ENCODE data around the gene PLD1.

The PLD1 gene

GRCh38 chr3:171557173-171557572, 253.1 kb downstream of the PLD1 start:
- TF ChIP-seq, protein P1, sequence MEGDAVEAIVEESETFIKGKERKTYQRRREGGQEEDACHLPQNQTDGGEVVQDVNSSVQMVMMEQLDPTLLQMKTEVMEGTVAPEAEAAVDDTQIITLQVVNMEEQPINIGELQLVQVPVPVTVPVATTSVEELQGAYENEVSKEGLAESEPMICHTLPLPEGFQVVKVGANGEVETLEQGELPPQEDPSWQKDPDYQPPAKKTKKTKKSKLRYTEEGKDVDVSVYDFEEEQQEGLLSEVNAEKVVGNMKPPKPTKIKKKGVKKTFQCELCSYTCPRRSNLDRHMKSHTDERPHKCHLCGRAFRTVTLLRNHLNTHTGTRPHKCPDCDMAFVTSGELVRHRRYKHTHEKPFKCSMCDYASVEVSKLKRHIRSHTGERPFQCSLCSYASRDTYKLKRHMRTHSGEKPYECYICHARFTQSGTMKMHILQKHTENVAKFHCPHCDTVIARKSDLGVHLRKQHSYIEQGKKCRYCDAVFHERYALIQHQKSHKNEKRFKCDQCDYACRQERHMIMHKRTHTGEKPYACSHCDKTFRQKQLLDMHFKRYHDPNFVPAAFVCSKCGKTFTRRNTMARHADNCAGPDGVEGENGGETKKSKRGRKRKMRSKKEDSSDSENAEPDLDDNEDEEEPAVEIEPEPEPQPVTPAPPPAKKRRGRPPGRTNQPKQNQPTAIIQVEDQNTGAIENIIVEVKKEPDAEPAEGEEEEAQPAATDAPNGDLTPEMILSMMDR (conservative IDR thresholded peaks at IDR 0.05; ENCODE audit: low read length) = no peak
- no peak for DNase-seq (ENCODE audit: low read depth)
- H3K4me3 ChIP-seq (ENCODE audit: low read length) = no peak overlapping the region

DNA sequence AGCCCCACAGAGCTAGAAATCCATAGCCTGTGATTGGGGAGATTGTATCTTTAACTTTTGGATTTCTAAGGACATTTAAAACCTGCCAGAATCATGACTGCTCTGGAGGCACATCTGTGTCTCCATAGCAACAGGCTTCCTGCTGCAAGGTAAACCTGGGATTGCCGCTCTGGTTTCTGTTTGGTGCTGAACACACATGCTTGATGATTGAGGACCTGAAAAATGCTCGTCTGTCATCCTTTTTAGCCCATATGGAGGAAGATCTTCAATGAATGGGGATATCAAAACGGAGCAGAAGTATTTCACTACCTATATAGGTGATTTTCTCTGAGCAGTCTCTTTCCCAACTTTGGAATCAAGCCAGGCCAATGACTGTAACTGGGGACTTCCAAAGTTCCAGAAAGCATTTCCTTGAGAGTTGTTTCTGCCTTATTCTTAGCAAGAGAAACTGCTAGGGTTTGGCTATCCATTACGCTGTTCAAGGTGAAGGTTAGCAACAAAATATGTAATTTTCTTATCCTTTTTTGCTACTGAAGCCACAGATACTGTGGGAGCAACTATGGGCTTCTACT, 253.6 kb downstream of the PLD1 start:
- peak; percentile 5 for DNase-seq (ENCODE audit: low read depth)
- H3K4me3 ChIP-seq (ENCODE audit: low read length) = no peak overlapping the region
- TF ChIP-seq, protein P1 (conservative IDR thresholded peaks at IDR 0.05; ENCODE audit: low read length) = no peak

GRCh38 chr3:171556148-171556547, 254.1 kb downstream of the PLD1 start:
- H3K4me3 ChIP-seq (ENCODE audit: low read length) = no peak overlapping the region
- no peak for DNase-seq (ENCODE audit: low read depth)
- TF ChIP-seq, protein P1 (conservative IDR thresholded peaks at IDR 0.05; ENCODE audit: low read length) = no peak

DNA sequence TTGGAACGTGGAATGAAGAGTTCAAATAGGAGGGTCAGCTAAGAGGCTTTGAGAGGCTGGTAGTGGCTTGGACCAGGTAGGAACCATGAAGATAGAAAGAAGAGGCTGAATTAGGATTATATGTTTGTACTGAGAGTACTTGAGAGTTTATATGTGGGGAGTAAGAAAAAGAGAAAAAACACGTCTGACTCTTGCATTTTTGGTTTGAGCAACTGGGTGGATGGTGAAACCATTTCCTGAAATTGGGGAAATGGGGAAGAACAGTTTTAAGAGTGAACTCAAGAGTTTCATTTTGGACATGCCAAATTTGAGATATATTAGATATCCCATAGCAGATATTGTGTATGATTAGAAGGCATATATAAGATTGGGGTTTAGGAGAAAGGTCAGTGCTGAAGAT, 257.2 kb downstream of the PLD1 start:
- H3K4me3 ChIP-seq (ENCODE audit: low read length) = no peak overlapping the region
- TF ChIP-seq, protein P1 (conservative IDR thresholded peaks at IDR 0.05; ENCODE audit: low read length) = no peak
- DNase-seq (ENCODE audit: low read depth) = no peak

GRCh38 chr3:171552531-171552930, 257.8 kb downstream of the PLD1 start:
- TF ChIP-seq, protein P1 (conservative IDR thresholded peaks at IDR 0.05; ENCODE audit: low read length) = no peak
- H3K4me3 ChIP-seq (ENCODE audit: low read length) = no peak overlapping the region
- no peak for DNase-seq (ENCODE audit: low read depth)

DNA sequence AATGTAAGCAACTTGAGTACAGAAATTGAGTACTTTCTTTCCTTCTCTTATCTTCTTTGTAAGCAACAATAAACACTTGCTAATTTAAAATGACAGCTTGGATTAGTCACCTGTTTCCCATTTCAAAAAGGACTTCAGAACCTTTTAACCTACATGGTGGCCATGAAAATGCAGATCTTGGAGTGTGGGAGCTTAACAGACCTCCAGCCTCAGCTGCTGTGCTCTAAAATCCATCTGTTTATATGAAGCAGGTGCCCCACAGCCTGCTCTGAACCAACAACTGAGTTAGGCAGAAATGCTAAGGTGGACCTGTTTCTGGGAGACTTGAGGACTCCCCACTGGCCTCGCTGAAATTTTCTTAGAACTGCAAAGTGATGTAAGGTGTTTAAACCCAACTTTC, 259.0 kb downstream of the PLD1 start:
- TF ChIP-seq, protein P1 (conservative IDR thresholded peaks at IDR 0.05; ENCODE audit: low read length) = no peak

More for the DNA sequence above, 259.0 kb downstream of the PLD1 start:
- no peak for DNase-seq (ENCODE audit: low read depth)
- no peak overlapping the region for H3K4me3 ChIP-seq (ENCODE audit: low read length)
